Body of pancreas (tissue), 4 donors: ENCODE data around the gene NYAP1. TPM values are rescaled to one million over a fixed set of nuclear protein-coding genes. Genes with fewer than 3 reads are reported as not detected.
"Not testable (repeated sequence)": the region's sequence is repeated elsewhere in the genome, so short reads cannot be mapped to it uniquely, and the experiment has no call there.

Experiments
- ATAC-seq: fragments of 150-250 bp; one replicate; pipeline ENCODE4 v1.9.1; 2016
- DNase-seq, 4 donors: peaks; one replicate each; pipeline ENCODE4 v3.0.0-alpha.2; 2019
- H3K27ac ChIP-seq, 4 donors: fragments of 200-600 bp; sonication (generic); 1 replicate in 3 of 4; 2 replicates in 1 of 4; pipeline versions ENCODE4 v1.5.1 to v1.6.1; 2016 to 2019; ENCODE audit warnings: mild to moderate bottlenecking in 1 of 4, mixed read lengths in 1 of 4, moderate library complexity in 1 of 4
- H3K27me3 ChIP-seq, 2 donors: fragments of 200-600 bp; sonication (generic); one replicate each; pipeline ENCODE4 v1.6.0; 2016; ENCODE audit warnings: mild to moderate bottlenecking in 1 of 2
- H3K36me3 ChIP-seq, 2 donors: fragments of 200-600 bp; sonication (generic); replicated peaks in 1 of 2; 2 replicates each; pipeline ENCODE4 v1.5.1; 2016; ENCODE audit warnings: low read depth in 2 of 2; ENCODE audit not compliant: insufficient read depth in 1 of 2
- H3K4me1 ChIP-seq: fragments of 200-600 bp; sonication (generic); one replicate; pipeline ENCODE4 v1.6.0; 2016
- H3K4me3 ChIP-seq, 2 donors: fragments of 200-600 bp; sonication (generic); 1 replicate in 1 of 2; 2 replicates in 1 of 2; pipeline ENCODE4 v1.5.1; 2016 to 2019
- H3K9me3 ChIP-seq, 3 donors: fragments of 200-600 bp; sonication (generic); 1 replicate in 2 of 3; 2 replicates in 1 of 3; pipeline ENCODE4 v1.5.1; 2016
- POLR2A ChIP-seq, 3 donors: fragments of 450-650 bp; IDR thresholded peaks; one replicate each; pipeline ENCODE4 v1.6.1; 2016; ENCODE audit warnings: antibody characterized with exemption in 3 of 3, mild to moderate bottlenecking in 2 of 3
- WGBS, 2 donors: methylation state at CpG; one replicate each; pipeline ENCODE4 v1.1.5; 2017; 5-methylcytosine and 5-hydroxymethylcytosine counted together
- intact Hi-C: fragments of 100-400 bp; cut with DNase I; formaldehyde crosslinking; loops from one replicate; pipeline ENCODE4 v1.15.1; 2023
- total RNA-seq, 2 donors: library from RNA; depleted of rRNA; stranded (reverse); fragments of >200 nt; gene quantifications; one replicate each; pipeline ENCODE4 v1.1.0, GENCODE V29; 2016
- TF ChIP-seq, protein P1 (sequence below), 7 experiments: fragments of 450-650 bp in 4 of 7; fragments of 200-600 bp in 3 of 7; sonication (generic) in 3 of 7; IDR thresholded peaks; one replicate each; pipeline ENCODE4 v1.5.1; 2016 to 2019; ENCODE audit warnings: antibody characterized with exemption in 7 of 7

The NYAP1 gene
- total RNA-seq, 2 donors from 2014 or later: 1.0 to 1.3 TPM

DNA sequence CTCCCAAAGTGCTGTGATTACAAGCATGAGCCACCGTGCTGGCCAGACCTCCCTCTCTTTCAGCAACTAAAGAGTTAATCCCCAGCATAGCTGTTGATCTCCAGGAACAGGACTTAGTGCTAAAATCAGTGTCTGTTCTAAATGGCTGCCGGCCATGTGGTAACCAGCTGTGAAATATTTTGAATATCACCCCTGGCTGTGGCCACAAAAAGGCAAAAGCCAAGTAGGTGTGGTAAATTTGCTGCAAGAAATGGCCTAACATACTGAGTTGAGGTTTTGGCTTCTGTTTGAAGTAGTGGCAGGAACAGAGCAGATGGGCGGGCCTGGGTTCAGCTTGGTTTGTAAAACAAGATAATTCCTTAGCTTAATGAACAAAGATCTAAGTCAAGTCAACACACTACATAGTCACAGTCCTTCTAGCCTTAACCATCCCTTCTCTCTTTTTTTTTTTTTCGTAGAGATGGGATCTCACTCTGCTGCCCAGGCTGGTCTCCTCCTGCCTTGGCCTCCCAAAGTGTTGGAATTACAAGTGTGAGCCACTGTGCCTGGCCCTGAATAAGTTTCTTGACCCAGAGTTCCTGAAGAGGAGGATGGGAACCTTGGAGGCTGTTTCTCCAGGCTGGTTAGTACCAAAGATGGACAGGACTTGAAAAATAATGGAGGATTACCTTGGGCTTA lies 32.5 kb downstream of the NYAP1 start:
- TF ChIP-seq, protein P1, sequence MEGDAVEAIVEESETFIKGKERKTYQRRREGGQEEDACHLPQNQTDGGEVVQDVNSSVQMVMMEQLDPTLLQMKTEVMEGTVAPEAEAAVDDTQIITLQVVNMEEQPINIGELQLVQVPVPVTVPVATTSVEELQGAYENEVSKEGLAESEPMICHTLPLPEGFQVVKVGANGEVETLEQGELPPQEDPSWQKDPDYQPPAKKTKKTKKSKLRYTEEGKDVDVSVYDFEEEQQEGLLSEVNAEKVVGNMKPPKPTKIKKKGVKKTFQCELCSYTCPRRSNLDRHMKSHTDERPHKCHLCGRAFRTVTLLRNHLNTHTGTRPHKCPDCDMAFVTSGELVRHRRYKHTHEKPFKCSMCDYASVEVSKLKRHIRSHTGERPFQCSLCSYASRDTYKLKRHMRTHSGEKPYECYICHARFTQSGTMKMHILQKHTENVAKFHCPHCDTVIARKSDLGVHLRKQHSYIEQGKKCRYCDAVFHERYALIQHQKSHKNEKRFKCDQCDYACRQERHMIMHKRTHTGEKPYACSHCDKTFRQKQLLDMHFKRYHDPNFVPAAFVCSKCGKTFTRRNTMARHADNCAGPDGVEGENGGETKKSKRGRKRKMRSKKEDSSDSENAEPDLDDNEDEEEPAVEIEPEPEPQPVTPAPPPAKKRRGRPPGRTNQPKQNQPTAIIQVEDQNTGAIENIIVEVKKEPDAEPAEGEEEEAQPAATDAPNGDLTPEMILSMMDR (IDR thresholded peaks at IDR 0.05): no peak
- DNase-seq (peak in 3 of 4 donors; percentile 15 to 45 (median 31)), ATAC-seq (no peak)
- no peaks in the 10 kb centered on the region for H3K36me3 ChIP-seq
- no peaks in the 10 kb centered on the region for H3K4me1 ChIP-seq
- WGBS, 2 donors: 58 to 63% methylated on average over 4 of the region's 4 CpGs
- no peak overlapping the region for H3K27ac ChIP-seq
- H3K27me3 ChIP-seq: no peaks in the 10 kb centered on the region
- no peaks in the 10 kb centered on the region for H3K9me3 ChIP-seq
- no peak overlapping the region for H3K4me3 ChIP-seq
- intact Hi-C loops: no loop called here

DNA sequence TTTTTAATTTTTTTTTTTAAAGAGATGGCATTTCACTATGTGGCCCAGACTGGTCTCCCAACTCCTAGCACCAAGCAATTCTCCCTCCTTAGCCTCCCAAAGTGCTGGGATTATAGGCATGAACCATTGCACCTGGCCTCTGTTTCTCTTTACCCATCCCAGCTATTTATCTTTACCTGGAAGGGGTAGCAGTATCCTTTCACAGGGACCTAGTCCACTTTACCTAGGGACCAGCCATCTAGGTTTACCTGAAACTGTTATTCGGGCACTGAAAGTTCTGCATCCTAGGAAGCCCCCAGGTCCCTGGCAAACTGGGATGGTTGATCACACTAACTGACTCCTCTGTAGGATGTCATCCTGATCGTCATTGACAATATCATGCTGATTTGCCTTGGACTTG lies 33.6 kb downstream of the NYAP1 start:
- no peaks in the 10 kb centered on the region for H3K27me3 ChIP-seq
- ATAC-seq (no peak), DNase-seq (no peak)
- no peak for TF ChIP-seq POLR2A (IDR thresholded peaks at IDR 0.05)
- TF ChIP-seq, protein P1 (IDR thresholded peaks at IDR 0.05): no peak
- H3K9me3 ChIP-seq: no peaks in the 10 kb centered on the region
- H3K4me3 ChIP-seq: no peak overlapping the region
- H3K27ac ChIP-seq: no peak overlapping the region
- intact Hi-C loops: no loop called here
- no peaks in the 10 kb centered on the region for H3K36me3 ChIP-seq
- no peaks in the 10 kb centered on the region for H3K4me1 ChIP-seq
- WGBS, 2 donors: 48 to 68% methylated on average over 2 of the region's 2 CpGs

DNA sequence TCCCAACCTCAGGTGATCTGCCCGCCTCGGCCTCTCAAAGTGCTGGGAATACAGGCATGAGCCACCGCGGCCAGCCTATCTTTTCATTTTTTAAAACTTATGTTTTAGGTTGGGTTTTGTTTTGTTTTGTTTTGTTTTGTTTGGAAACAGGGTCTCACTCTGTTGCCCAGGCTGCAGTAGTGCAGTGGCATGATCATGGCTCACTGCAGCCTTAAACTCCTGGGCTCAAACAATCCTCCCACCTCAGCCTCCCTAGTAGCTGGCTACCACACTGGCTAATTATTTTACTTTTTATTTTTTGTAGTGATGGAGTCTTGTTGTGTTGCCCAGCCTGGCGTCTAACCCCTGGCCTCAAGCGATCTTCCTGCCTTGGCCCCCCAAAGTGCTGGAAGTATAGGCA lies 35.9 kb downstream of the NYAP1 start:
- intact Hi-C loops: no loop called here
- no peak overlapping the region for H3K4me3 ChIP-seq
- no peaks in the 10 kb centered on the region for H3K27me3 ChIP-seq
- H3K9me3 ChIP-seq: no peaks in the 10 kb centered on the region
- H3K4me1 ChIP-seq: no peaks in the 10 kb centered on the region
- WGBS, 2 donors: 83 to 90% methylated on average over 6 of the region's 6 CpGs
- no peak overlapping the region for H3K27ac ChIP-seq
- TF ChIP-seq POLR2A (IDR thresholded peaks at IDR 0.05): no peak
- TF ChIP-seq, protein P1 (IDR thresholded peaks at IDR 0.05): no peak
- DNase-seq (no peak), ATAC-seq (no peak)
- no peaks in the 10 kb centered on the region for H3K36me3 ChIP-seq

DNA sequence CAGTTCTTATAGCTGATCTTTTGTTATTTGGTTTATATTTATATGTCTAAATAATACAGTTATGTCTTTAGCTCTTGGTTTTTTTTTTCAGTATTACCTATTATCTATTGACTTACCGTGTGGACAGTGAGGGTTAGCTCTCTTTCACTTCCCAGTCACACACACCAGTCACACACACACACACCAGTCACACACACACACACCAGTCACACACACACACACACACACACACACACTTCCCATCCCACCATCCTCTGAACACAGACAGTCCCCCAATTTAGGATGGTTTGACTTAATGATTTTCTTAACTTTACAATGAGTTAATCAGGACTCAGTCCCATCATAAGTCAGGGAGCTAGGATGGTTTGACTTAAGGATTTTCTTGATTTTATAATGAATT lies 36.4 kb downstream of the NYAP1 start:
- DNase-seq: no peak
- H3K4me1 ChIP-seq: no peaks in the 10 kb centered on the region
- no peak for ATAC-seq
- no peaks in the 10 kb centered on the region for H3K9me3 ChIP-seq
- no peaks in the 10 kb centered on the region for H3K36me3 ChIP-seq
- H3K27me3 ChIP-seq: no peaks in the 10 kb centered on the region
- H3K27ac ChIP-seq: no peak overlapping the region
- no peak overlapping the region for H3K4me3 ChIP-seq
- intact Hi-C loops: no loop called here
- TF ChIP-seq, protein P1 (IDR thresholded peaks at IDR 0.05): no peak
- no peak for TF ChIP-seq POLR2A (IDR thresholded peaks at IDR 0.05)
- WGBS, 2 donors: 19 to 33% methylated on average over 1 of the region's 1 CpG

DNA sequence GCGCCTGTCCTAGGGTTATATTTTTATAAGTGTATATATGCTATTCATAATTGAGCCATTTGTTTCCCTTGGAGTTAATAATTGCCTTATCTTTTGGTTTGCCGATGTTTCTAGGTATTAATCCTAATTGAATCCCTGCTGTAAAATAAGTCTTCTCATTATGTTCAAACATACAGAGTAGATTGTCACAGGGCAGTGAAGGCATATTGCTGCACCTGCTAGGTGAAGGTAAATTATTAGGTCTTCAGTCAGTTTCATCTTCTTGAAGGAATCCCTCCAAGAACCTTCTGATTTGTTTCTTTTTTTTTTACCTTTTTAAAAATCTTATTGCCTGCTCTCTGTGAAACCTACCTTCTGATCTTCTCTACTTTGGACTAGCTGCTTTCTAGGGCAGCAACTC lies 37.3 kb downstream of the NYAP1 start:
- 64 to 68% methylated on average over 2 of the region's 2 CpGs for WGBS, 2 donors
- no peak overlapping the region for H3K4me3 ChIP-seq
- no peak overlapping the region for H3K27ac ChIP-seq
- no peaks in the 10 kb centered on the region for H3K4me1 ChIP-seq
- H3K9me3 ChIP-seq: no peaks in the 10 kb centered on the region
- no peak for TF ChIP-seq POLR2A (IDR thresholded peaks at IDR 0.05)
- ATAC-seq (no peak), DNase-seq (no peak)
- no peaks in the 10 kb centered on the region for H3K36me3 ChIP-seq
- no peaks in the 10 kb centered on the region for H3K27me3 ChIP-seq
- intact Hi-C loops: no loop called here

DNA sequence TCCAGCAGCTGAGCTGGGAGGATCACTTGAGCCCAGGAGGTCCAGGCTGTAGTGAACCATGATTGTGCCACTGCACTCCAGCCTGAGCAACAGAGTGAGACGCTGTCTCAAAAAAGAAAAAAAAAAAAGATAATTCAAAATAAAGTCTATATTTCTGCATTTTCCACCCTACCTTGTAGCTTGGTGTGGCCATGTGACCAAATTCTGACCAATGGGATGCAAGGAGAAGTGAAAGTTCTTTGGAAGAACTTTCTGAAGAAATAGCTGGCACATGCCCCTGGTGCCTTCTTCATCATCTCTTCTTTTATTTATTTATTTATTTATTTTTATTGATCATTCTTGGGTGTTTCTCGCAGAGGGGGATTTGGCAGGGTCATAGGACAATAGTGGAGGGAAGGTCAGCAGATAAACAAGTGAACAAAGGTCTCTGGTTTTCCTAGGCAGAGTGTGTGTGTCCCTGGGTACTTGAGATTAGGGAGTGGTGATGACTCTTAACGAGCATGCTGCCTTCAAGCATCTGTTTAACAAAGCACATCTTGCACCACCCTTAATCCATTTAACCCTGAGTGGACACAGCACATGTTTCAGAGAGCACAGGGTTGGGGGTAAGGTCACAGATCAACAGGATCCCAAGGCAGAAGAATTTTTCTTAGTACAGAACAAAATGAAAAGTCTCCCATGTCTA lies 38.3 kb downstream of the NYAP1 start:
- H3K27ac ChIP-seq, H3K4me3 ChIP-seq, H3K27me3 ChIP-seq, intact Hi-C loops, H3K9me3 ChIP-seq, DNase-seq, H3K36me3 ChIP-seq, ATAC-seq, H3K4me1 ChIP-seq: not testable (repeated sequence)
- WGBS, 2 donors: 47 to 57% methylated on average over 2 of the region's 3 CpGs

DNA sequence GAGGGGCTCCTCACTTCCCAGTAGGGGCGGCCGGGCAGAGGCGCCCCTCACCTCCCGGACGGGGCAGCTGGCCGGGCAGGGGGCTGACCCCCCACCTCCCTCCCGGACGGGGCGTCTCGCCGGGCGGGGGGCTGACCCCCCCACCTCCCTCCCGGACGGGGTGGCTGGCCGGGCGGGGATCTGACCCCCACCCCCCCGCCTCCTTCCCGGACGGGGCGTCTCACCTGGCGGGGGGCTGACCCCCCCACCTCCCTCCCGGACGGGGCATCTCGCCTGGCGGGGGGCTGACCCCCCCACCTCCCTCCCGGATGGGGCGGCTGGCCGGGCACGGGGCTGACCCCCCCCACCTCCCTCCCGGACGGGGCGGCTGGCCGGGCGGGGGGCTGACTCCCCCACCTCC lies 39.5 kb downstream of the NYAP1 start:
- H3K27me3 ChIP-seq, ATAC-seq, DNase-seq, H3K27ac ChIP-seq, intact Hi-C loops, H3K36me3 ChIP-seq, H3K4me1 ChIP-seq, H3K4me3 ChIP-seq, H3K9me3 ChIP-seq: not testable (repeated sequence)
- WGBS, 2 donors: no CpG with 5 or more reads among the region's 34 CpGs
